HCT116 (cell line): ENCODE data around the gene ZKSCAN4. TPM values are rescaled to one million over a fixed set of nuclear protein-coding genes. Genes with fewer than 3 reads are reported as not detected.

Experiments used
- ATAC-seq: fragments of 200-7000 bp; cut with Tn5 transposase; 2 replicates; pipeline ENCODE4 v1.9.1; 2020; ENCODE audit warnings: mild to moderate bottlenecking, moderate library complexity
- BruUV-seq: library from RNA; stranded (reverse); fragments of 400-500 nt; replicated peaks from 2 replicates; lab custom pipeline; 2021; lab: Mats Ljungman, UMichigan
- CTCF ChIA-PET: fragments of 300-600 bp; sonication (Branson Sonifier 250); formaldehyde crosslinking; loops from one replicate; lab custom pipeline; 2021; ENCODE audit warnings: antibody characterized with exemption; lab: Charles Lee
- POLR2A ChIA-PET: fragments of 300-600, 350-600 bp; sonication (Branson Sonifier 250); formaldehyde crosslinking; loops from one replicate; lab custom pipeline; 2021; ENCODE audit warnings: antibody characterized with exemption; lab: Charles Lee
- RAD21 ChIA-PET, 2 experiments: fragments of 300-600 bp; sonication (Branson Sonifier 250); formaldehyde crosslinking; loops; one replicate each; lab custom pipeline; 2023; ENCODE audit warnings: low total read pairs in 2 of 2; ENCODE audit not compliant: uncharacterized antibody in 2 of 2, unreplicated experiment in 2 of 2, low non-redundant PET in 1 of 2; lab: Charles Lee
- DNase-seq: peaks from one replicate; pipeline ENCODE4 v3.0.0-alpha.2; 2010; ENCODE audit warnings: low read depth, low spot score
- H2AFZ ChIP-seq: fragments of 200-600 bp; shearing (Covaris generic), sonication (generic); 2 replicates; pipeline ENCODE4 v1.6.1; 2017; ENCODE audit warnings: low read depth, mixed run types, mixed read lengths, antibody characterized with exemption, low read length; ENCODE audit not compliant: poor library complexity, severe bottlenecking
- H3K27ac ChIP-seq: 2 replicates; pipeline ENCODE4 v1.5.1; 2012; ENCODE audit warnings: low read depth, low read length
- H3K27me3 ChIP-seq: fragments of 200-600 bp; sonication (generic); 2 replicates; pipeline ENCODE4 v1.6.1; 2016; ENCODE audit warnings: mixed run types, low read length, mixed read lengths; ENCODE audit not compliant: insufficient read depth
- H3K36me3 ChIP-seq, 2 experiments: fragments of 200-500 bp in 1 of 2; fragments of 200-600 bp in 1 of 2; sonication (Bioruptor generic) in 1 of 2; sonication (generic) in 1 of 2; 2 replicates each; pipeline versions ENCODE4 v1.5.1 to v1.6.1; 2014 to 2016; ENCODE audit warnings: low read length in 2 of 2, inconsistent platforms in 1 of 2, mixed read lengths in 1 of 2, mixed run types in 1 of 2; ENCODE audit not compliant: insufficient read depth in 2 of 2, control insufficient read depth in 1 of 2
- H3K4me1 ChIP-seq, 2 experiments: fragments of 200-600 bp in 1 of 2; sonication (generic) in 1 of 2; 2 replicates each; pipeline versions ENCODE4 v1.5.1 to v1.6.1; 2012 to 2017; ENCODE audit warnings: low read length in 2 of 2, inconsistent platforms in 1 of 2, mild to moderate bottlenecking in 1 of 2, mixed read lengths in 1 of 2, mixed run types in 1 of 2, moderate library complexity in 1 of 2; ENCODE audit not compliant: insufficient read depth in 2 of 2, control insufficient read depth in 1 of 2
- H3K4me2 ChIP-seq: fragments of 200-600 bp; sonication (generic); 2 replicates; pipeline ENCODE4 v1.6.1; 2017; ENCODE audit warnings: mixed run types, low read length, mixed read lengths
- H3K4me3 ChIP-seq, 2 experiments: fragments of 200-600 bp in 1 of 2; sonication (generic) in 1 of 2; replicated peaks in 1 of 2; 2 replicates each; pipeline ENCODE4 v1.5.1; 2011 to 2016; ENCODE audit warnings: low read length in 2 of 2, control low read depth in 1 of 2, low read depth in 1 of 2, mild to moderate bottlenecking in 1 of 2, mixed read lengths in 1 of 2, mixed run types in 1 of 2
- H3K79me2 ChIP-seq: fragments of 200-600 bp; sonication (generic); 2 replicates; pipeline ENCODE4 v1.6.1; 2017; ENCODE audit warnings: mild to moderate bottlenecking, mixed run types, low read length, moderate library complexity, mixed read lengths; ENCODE audit not compliant: insufficient read depth
- H3K9ac ChIP-seq: fragments of 200-600 bp; sonication (generic); 2 replicates; pipeline ENCODE4 v1.6.1; 2016; ENCODE audit warnings: low read length, mixed read lengths
- H3K9me2 ChIP-seq: fragments of 200-600 bp; sonication (generic), shearing (Covaris generic); 2 replicates; pipeline ENCODE4 v1.6.1; 2017; ENCODE audit warnings: mixed run types, mild to moderate bottlenecking, moderate library complexity; ENCODE audit not compliant: insufficient read depth
- H3K9me3 ChIP-seq, 2 experiments: fragments of 200-500 bp in 1 of 2; fragments of 200-600 bp in 1 of 2; sonication (Bioruptor generic) in 1 of 2; sonication (generic) in 1 of 2; 2 replicates each; pipeline ENCODE4 v1.6.1; 2014 to 2017; ENCODE audit warnings: low read length in 2 of 2, mixed read lengths in 2 of 2, inconsistent platforms in 1 of 2, low read depth in 1 of 2, mild to moderate bottlenecking in 1 of 2, mixed run types in 1 of 2, moderate library complexity in 1 of 2; ENCODE audit not compliant: control insufficient read depth in 1 of 2, insufficient read depth in 1 of 2
- H4K20me1 ChIP-seq: fragments of 200-600 bp; sonication (generic), shearing (Covaris generic); 2 replicates; pipeline ENCODE4 v1.6.1; 2017; ENCODE audit warnings: mixed run types, mild to moderate bottlenecking, moderate library complexity; ENCODE audit not compliant: insufficient read depth
- EGR1 ChIP-seq: IDR thresholded peaks from 2 replicates; pipeline ENCODE4 v1.6.1; 2012; ENCODE audit warnings: low read depth
- EZH2 ChIP-seq: fragments of 200-600 bp; sonication (generic); IDR thresholded peaks from 2 replicates; pipeline ENCODE4 v1.6.1; 2017; ENCODE audit warnings: antibody characterized with exemption, mixed run types
- EZH2phosphoT487 ChIP-seq: fragments of 200-600 bp; IDR thresholded peaks from 2 replicates; pipeline ENCODE4 v1.6.1; 2018; ENCODE audit warnings: antibody characterized with exemption, borderline replicate concordance
- FOSL1 ChIP-seq: IDR thresholded peaks from 2 replicates; pipeline ENCODE4 v1.6.1; 2012; ENCODE audit warnings: low read depth
- SP1 ChIP-seq: IDR thresholded peaks from 2 replicates; pipeline ENCODE4 v1.6.1; 2012; ENCODE audit warnings: low read depth
- ZBTB33 ChIP-seq: IDR thresholded peaks from 2 replicates; pipeline ENCODE4 v1.6.1; 2011; ENCODE audit warnings: mild to moderate bottlenecking, low read length, moderate library complexity; ENCODE audit not compliant: insufficient replicate concordance; ENCODE audit errors: extremely low read depth
- ZNF274 ChIP-seq: fragments of 200-500 bp; sonication (Bioruptor generic); IDR thresholded peaks from 2 replicates; pipeline ENCODE4 v1.6.1; 2014; ENCODE audit warnings: mild to moderate bottlenecking, low read depth, low read length, inconsistent platforms
- intact Hi-C: fragments of 100-400 bp; cut with micrococcal nuclease; formaldehyde crosslinking; loops from 2 replicates; pipeline ENCODE4 v1.10.0; 2022
- total RNA-seq: library from RNA; stranded (reverse); gene quantifications from one replicate; pipeline ENCODE4 v1.2.1, GENCODE V29; 2021; ENCODE audit not compliant: unreplicated experiment
- TF ChIP-seq, protein P1 (sequence below): IDR thresholded peaks from 2 replicates; pipeline ENCODE4 v1.6.1; 2012

Gene ZKSCAN4
- total RNA-seq, 1 experiment from 2014 or later = 4.8 TPM

GRCh38 chr6:28208111-28208659 is 43.9 kb downstream of the ZKSCAN4 start:
- no peaks in the 10 kb centered on the region for H3K36me3 ChIP-seq
- RAD21 ChIA-PET = no interaction called here
- no peak overlapping the region for H3K27ac ChIP-seq
- no peaks in the 10 kb centered on the region for H4K20me1 ChIP-seq
- no peaks in the 10 kb centered on the region for H3K27me3 ChIP-seq
- no peak for TF ChIP-seq EZH2phosphoT487
- no peak for TF ChIP-seq ZBTB33
- TF ChIP-seq EGR1 = no peak
- TF ChIP-seq, protein P1, sequence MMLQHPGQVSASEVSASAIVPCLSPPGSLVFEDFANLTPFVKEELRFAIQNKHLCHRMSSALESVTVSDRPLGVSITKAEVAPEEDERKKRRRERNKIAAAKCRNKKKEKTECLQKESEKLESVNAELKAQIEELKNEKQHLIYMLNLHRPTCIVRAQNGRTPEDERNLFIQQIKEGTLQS = no peak
- TF ChIP-seq SP1 = no peak
- TF ChIP-seq FOSL1 = no peak
- TF ChIP-seq ZNF274 = no peak
- no peak for TF ChIP-seq EZH2
- TF ChIP-seq, all 23 proteins: peak for 0
- ATAC-seq = no peak
- no peaks in the 10 kb centered on the region for H3K79me2 ChIP-seq
- H3K4me2 ChIP-seq = no peak overlapping the region
- intact Hi-C loops = no loop called here
- no peaks in the 10 kb centered on the region for H3K9me2 ChIP-seq
- no peak overlapping the region for H3K9ac ChIP-seq
- no peak overlapping the region for H2AFZ ChIP-seq
- peaks cover 5 to 13% of the 10 kb centered on the region in 2 experiments; a peak in 3 of 4 replicates for H3K4me1 ChIP-seq
- no peak for DNase-seq
- ChIA-PET POLR2A (no interaction called here), CTCF (no interaction called here)
- H3K4me3 ChIP-seq = no peak overlapping the region
- H3K9me3 ChIP-seq = no peaks in the 10 kb centered on the region
- no TSS peak for BruUV-seq
